Epidermal melanocyte (primary cell): ENCODE data around the gene JAKMIP1.
"Not testable (repeated sequence)": the region's sequence is repeated elsewhere in the genome, so short reads cannot be mapped to it uniquely, and the experiment has no call there.

ENCODE experiments used
- DNase-seq: peaks from one replicate; pipeline ENCODE4 v3.0.0; 2011; ENCODE audit warnings: low spot score; ENCODE audit not compliant: insufficient read length

The JAKMIP1 gene

GRCh38 chr4:6148506-6149205 is 51.7 kb downstream of the JAKMIP1 start:
- no peak for DNase-seq

DNA sequence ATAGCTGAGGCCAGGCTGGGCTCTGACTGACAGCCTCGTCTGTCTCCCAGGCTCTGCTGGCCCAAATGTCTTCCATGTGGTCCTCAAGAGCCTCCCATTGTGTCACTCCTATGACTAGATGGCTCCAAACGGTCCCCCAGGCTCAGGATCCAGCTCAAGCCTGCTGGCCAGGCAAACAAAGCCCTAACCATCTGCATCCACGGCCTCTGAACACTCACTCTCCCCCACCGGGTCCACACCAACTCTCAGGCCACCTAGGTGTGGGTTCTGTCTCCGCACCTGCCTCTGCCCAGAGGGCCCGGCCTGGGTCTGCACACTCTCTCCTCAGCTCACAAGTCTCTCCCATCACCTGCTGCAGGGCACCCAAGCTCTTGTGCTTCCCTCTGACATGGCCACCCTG is 52.9 kb downstream of the JAKMIP1 start:
- no peak for DNase-seq

DNA sequence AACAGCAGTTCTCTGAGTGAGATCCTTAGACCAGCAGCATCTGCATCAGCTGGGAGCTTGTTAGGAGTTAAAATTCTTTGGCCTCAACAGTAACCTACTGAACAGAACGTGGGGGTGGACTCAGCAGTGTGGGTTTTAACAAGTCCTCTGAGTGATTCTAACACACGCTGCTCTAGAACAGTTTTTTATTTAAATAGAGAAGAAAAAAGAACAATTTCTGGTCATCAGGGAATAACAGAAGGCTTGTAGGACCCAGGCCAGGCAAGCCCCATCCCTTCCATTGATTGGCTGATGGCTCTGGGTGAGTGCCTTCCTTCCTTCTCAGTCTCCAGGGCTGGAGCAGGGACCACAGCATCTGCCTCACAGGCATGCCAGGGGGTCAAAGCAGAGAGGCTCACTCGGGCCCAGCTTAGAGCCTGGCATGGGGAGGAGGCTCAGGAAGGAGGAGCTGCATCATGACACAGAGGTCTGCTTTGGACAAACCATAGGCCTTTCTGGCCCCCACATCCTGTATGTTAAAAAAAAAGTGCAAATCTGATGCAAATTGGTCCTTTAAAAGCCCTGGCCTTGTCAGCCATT is 56.7 kb downstream of the JAKMIP1 start:
- no peak for DNase-seq

GRCh38 chr4:6142935-6143602 is 57.3 kb downstream of the JAKMIP1 start:
- DNase-seq = no peak

DNA sequence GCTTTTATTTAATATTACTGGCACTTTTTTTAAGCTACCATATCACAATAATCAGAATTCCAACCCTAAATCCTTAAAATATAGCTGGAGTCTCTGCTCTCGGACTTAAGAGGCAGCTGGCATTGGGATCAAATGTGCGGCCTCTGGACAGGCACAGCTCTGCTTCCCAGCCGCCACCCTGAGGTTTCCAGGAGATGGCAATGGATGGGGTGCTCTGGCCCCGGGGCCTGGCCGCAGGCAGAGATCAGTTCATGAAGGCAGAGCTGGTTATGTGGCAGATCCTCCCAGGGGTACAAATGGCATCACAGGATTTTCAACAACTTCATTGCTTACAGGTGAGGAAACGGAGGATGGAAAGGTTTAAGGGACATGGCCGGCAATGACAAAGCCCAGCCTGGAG is 57.8 kb downstream of the JAKMIP1 start:
- DNase-seq = no peak

GRCh38 chr4:6141554-6141953 is 58.8 kb downstream of the JAKMIP1 start:
- no peak for DNase-seq

DNA sequence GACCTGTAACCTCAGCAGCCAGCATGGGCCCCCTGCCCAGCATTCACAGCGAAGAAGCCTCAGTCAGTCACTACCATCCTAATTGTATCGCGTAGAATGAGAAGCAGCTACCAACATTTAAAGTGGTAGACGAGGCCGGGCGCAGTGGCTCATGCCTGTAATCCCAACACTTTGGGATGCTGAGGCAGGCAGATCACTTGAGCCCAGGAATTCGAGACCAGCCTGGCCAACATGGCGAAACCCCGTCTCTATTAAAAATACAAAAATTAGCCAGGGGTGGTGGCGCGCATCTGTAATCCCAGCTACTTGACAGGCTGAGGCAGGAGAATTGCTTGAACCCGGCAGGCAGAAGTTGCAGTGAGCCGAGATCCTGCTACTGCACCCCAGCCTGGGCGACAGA is 59.3 kb downstream of the JAKMIP1 start:
- not testable (repeated sequence) for DNase-seq

- no peak for DNase-seq
Observed at GRCh38 chr4:6137747-6138135, 62.6 kb downstream of the JAKMIP1 start.

DNA sequence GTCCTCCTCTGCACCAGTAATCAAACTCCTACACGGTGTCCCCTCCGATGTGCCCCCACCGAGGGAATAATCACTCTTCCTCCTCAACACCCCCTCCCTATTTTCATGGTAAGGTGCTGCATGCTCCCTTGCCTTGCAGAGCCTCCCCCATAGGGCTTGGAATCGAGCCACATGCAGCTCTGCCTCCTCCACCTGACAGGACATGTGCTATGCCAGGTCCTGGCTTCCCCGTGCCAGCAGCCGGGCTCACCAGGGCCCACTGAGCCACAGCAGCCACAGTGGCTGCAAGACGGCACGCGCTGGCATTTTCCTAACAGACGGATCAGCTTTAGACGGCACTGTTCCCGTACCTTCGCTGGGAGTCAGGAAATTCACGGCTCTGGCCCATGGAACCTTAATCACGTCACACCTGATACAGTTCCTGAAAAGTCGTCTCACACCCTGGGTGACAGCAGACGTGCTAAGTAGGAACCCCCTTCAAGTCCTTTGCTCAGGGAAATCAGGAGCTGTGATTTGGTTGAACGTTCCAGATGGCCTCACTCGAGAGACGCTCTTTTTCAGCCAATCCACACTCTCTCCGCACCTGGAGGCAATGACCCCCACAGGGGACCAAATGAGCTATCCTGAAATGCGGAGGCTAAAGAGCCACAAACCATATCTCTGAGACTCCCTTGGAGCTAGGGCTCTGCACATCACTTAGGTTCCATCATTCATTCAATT is 63.2 kb downstream of the JAKMIP1 start:
- no peak for DNase-seq

GRCh38 chr4:6134612-6135220 is 65.6 kb downstream of the JAKMIP1 start:
- no peak for DNase-seq

DNA sequence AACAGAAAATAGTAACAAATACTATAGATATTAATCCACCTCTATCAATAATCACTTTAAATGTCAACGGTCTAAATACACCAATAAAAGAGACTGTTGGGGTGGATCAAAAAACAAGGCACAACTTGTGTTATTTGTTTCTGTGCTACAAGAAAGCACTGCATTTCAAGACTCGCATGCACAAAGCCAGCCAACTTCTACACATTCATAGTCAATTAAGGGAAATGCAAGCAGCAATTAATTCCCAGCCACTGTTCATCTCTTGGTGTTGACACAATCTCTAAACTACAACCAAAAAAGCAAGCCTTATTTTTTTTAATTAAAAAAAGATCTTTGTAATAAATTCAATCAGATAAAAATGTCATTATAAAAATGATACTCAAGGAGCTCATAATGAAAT is 67.6 kb downstream of the JAKMIP1 start:
- DNase-seq = no peak

GRCh38 chr4:6128221-6128850 is 72.0 kb downstream of the JAKMIP1 start:
- no peak for DNase-seq

DNA sequence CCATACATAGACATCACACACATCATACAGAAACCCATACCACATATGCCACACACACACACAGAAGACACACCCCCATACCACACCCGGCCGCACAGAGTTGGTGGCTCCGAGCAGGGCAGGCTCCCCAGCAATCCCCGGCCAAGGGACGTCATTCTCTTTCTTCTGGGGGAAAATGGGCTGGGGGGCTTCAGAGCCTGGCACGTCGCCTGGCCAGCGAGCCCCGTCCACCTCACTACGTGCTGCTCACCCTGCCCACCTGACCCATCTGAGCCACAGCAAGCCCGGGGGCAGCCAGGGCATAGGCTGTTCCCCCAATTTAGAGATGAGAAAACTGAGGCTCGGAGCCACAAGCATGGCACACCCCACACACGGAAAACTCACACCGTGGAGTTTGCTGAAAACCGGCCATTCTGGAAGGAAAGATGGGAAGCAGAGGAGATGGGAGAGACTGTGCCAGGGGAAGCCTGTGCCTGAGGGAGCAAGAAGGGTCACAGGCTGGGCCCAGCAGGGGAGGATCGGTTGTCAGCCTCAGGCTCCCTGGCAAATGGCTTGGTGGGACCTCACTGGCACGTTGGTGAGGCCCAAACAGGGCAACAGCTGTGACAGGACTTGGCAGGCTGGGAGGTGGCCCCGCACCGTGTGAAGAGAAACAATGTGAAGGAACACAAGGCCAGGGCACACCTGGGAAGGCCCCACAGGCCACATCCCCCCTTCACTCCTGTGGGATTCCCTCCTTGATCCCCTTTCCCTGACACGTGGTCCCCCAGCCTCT is 73.2 kb downstream of the JAKMIP1 start:
- no peak for DNase-seq

GRCh38 chr4:6125103-6125651 is 75.2 kb downstream of the JAKMIP1 start:
- DNase-seq = no peak

- DNase-seq = no peak
Observed at GRCh38 chr4:6124386-6125102, 75.8 kb downstream of the JAKMIP1 start.

DNA sequence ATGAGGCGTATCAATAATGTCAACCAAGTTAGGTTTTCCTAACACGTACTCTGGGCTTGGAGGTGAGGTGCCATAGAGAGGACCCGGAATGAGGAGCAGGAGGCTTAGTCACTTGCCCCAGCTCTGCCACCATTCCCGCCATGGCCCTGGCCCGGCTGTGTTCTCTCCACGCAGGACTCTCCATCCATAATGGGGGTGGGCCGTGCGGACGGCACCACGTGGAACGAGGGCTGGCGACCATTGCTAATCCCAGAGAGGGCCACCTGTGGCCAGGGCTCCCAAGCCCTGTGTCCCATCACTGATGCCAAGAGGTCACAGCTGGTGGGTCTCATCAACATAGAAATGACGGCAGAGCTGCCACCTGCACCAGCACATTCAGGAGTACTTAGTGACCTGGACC is 76.4 kb downstream of the JAKMIP1 start:
- no peak for DNase-seq

DNA sequence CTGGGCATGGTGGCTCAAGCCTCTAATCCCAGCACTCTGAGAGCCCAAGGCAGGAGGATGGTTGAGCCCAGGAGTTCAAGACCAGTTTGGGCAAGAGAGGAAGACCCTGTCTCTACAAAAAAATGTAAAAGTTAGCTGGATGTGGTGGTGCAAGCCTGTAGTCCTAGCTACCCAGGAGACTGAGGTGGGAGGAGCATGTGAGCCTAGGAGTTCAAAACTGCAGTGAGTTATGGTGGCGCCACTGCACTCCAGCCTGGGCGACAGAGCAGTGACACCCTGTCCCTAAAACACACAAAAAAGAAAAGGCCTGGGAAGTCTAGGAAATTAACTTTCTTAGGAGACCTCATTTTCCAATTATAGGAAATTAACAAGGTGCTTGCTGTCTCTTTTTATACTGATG is 76.8 kb downstream of the JAKMIP1 start:
- no peak for DNase-seq

DNA sequence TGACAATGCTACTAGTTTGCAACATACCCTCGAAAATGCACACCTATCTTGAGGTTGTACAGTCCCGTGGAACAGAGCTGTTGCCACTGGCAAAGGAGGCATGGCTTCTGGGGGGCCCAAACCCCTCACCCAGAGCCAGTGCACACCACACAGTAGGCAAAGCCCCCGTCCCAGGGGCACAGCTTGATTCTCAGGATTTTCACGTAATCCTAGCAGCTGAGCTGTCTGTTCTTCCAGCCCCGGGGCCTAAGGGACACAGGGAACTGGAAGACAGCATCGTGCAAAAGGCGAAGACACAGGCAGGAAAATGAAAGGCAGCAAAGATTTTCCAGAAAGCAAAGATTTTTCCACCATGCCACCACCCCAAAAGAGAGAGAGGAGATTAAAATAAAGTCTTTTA is 77.2 kb downstream of the JAKMIP1 start:
- DNase-seq = no peak

GRCh38 chr4:6122496-6122895 is 77.9 kb downstream of the JAKMIP1 start:
- DNase-seq = no peak

DNA sequence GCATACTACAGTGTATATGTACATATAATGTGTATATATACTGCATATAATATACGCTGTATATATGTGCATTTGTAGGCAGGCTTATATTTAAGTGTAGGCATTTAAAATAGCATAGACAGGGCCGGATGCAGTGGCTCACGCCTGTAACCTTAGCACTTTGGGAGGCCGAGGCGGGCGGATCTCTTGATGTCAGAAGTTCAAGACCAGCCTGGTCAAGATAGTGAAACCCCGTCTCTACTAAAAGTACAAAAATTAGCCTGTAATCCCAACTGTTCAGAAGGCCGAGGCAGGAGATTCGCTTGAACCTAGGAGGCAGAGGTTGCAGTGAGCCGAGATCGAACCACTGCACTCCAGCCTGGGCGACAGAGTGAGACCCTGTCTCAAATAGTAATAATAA is 78.4 kb downstream of the JAKMIP1 start:
- DNase-seq = no peak
